GM18498 (cell line): ENCODE measurements around the gene SH3D21.

ENCODE experiments used
- ATAC-seq: cut with Tn5 transposase; IDR thresholded peaks from one replicate; pipeline ENCODE4 v1.9.1; 2021; ENCODE audit warnings: mild to moderate bottlenecking, moderate library complexity; ENCODE audit not compliant: unreplicated experiment

The SH3D21 gene

DNA sequence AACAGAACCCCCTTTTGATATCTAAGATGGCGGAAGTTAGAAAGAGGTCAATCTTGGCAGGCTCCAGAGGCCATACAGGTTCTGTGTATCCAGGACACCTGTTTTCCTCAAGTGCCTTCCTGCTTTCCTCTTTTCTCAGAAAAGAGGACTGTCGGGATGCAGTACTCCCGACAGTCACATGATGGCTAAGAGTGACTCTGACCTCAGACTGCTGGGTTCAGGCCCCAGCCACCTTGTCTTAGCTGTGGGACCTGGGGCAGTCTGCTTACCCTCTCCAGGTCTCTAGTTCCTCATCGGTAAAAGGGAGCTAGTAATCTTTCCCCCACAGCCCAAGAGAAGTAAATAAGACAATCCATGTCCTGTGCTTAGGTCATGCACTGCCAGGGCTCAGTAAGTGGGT is 49.6 kb downstream of the SH3D21 start:
- no peak for ATAC-seq

DNA sequence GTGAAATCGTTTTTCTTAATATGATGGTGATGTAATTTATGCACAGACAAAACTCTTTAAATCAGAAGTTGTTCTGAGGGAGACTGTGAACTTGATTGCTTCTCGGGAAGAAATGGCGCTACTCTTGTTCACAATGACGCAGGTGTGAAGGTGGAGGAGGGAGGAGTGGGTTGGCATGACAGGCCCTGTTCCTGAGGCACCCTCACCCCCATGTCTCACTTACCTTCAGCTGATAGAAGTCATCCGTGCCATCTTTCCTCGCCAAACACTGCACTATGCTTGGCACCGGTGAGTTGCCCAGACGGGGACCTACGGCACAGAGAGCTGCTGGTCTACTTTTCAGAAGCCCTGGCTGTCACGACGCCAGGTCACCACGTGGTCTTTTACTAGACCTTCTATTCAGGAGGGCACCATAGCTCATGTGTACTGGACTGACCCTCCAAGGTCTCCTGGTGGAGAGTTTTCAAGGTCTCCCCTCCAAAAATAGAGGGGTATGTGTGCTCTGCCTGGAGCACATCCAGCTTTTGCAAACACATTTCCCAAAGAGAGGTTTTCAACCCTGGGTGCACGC is 52.4 kb downstream of the SH3D21 start:
- no peak for ATAC-seq

DNA sequence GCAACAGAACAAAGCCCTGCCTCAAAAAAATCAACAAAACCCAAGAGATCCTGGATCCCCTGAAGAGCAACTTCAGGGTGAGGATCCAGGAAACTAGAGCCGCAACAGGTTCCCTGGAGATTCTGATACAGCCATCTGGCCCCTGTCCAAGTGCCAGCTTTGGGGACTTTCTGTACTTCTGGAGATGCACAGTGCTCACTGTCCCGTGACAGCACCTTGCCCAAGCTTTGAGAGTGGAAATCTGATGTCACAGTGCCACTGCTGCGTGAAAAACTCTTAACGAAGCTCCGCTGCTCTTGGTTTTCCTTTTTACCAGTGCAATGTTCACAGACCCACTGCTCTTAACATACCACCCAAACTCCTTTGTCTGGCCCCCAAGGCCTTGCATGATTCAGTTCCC is 53.2 kb downstream of the SH3D21 start:
- no peak for ATAC-seq

DNA sequence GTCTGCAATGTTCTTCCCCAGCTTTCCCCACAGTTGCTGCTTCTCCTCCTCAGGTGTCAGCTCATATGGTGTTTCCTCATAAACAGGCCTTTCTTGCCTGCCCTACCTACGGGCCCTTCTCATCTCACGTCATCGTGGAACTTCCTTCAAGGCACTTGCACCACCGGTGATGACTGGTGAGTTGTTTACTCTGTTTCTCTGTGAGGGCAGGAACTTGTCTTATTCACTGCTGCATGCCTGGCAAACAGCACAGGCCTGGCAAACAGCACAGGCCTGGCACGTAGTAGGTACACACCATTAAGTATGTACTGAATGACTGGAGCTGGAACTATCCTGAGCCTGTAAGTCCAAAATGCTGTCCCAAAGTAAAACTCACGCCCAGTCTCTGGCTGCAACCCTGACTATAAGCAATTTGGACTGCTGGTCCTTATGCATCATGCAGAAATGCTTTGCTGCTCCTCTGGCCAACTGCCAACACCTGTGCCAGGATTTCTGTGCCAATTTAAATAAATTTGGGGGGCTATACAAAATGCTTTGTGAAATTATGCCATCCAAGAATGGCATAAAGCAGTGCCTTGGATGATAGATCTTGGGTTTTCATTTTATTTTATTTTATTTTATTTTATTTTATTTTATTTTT is 53.9 kb downstream of the SH3D21 start:
- no peak for ATAC-seq

DNA sequence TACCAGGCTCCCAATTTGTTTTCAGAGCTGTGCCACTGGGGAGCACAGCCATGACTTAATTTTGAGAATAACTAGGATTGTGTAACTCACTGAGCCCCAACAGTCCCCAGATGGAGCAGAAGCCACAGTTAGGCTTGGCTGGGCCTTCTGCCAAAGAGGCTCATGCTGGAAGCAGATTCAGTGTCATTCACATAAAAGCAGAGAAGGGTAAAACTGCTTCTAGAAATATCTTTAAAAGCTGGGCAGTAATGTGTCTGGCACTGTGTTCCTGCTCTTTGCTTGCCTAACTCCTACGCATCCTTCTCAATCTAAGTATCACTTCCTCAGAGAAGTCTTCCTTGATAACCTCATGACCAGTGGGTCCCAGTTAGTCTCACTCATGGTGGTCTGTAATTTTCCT is 59.2 kb downstream of the SH3D21 start:
- no peak for ATAC-seq

DNA sequence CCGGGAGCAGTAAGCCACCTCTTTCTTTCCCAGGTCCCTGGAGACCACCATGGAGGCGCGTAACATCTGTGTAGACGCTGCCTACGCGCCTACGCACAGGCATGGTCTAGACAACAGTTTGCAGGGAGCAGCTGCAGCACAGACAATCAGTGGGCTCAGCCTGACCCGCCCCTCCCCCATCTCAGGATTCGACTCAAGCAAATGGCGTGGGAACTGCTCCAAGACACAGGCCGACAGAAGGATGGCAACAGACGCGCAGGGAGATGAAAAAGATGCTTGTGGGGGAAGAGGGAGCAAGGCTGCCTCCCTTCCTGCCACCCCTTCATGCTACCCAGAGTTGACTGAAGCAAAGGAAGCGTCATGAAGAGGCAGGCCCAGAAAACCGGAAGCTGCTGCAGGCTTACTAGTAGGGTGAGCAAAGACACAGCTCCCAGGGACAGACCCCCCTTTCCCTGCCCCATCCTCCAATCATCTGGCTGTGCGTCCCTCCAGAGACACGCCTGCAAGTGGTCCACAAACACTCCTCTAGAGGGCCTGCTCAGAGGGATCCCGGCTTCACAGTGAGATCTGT is 60.0 kb downstream of the SH3D21 start:
- ATAC-seq: no peak

DNA sequence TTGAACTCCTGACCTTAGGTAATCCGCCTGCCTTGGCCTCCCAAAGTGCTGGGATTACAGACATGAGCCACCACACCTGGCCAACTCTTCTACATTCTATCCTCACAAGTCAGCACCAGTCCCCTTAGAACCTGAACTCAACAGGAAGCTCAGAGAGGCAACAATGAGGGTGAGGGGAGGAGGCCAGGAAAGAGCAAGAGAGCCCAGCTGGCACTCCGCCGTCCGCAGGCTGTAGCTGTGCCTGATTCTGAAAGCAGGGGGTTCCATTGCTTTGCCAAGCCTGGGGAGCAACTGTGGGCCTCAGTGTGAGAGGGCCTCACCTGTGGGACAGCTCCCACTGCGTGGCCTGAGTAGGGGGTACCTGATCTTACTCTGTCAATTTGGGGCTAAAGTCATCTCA is 60.9 kb downstream of the SH3D21 start:
- no peak for ATAC-seq

DNA sequence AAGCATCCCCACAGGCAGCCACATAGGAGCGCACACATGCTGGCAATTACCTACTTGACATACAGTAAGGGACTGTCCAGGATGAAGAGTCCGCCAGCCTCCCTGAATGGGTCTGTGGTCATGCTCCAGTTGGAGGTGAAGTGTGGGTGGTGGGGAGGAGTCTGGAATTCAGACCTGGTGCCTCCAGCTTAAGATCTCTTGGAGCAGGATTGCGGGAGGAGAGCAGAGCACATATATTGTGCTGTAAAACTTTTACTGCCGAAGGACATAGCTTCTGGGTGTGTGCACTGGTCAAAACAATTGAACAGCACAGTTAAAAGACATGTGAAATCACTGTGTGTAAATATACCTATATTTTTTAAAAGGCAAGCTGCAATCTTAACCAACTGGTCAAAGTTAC is 61.6 kb downstream of the SH3D21 start:
- no peak for ATAC-seq

DNA sequence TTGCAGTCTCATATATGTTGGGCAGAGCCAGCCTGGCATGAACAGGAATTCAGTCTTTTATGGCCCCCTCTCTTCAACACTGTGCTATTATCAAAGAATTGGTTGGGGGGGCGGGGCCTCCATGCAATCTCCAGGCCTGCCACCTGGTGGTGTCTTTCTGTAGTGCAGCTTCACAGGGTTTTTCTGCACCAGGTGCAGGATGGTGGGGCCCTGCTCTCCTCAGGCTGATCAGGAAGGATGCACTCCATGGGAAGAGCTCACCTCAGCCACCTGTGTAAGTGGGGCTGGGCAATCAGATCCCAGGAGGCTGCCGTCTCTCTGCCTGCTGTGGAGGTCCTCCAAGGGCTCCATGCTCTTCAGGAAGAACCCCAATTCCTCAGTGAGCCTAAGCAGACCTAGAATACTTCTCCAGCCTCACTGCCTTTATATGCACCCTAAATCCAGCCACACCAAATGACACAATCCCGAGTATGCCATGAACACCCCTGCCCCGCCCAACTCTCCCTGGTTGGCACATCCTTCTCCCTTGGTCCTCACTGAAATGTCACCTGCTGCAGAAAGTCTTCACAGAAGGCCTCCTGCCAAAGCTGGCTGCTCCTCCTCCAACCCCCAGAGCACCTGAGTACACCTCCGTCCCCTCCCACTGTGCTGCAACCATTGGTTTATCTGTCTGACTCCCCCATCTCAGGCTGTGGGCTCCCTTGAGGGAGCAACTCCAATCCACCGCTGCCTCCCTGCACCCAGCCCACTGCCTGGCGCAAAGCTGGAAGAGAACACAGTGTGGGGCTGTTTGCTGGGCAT is 63.1 kb downstream of the SH3D21 start:
- no peak for ATAC-seq
